Type B pancreatic cell (in vitro differentiated cells): ENCODE data around the gene GRIP2. TPM values are rescaled to one million over a fixed set of nuclear protein-coding genes. Genes with fewer than 3 reads are reported as not detected.

Experiments
- DNase-seq: peaks from one replicate; pipeline ENCODE4 v3.0.0; 2021; ENCODE audit warnings: mixed read lengths; ENCODE audit not compliant: unreplicated experiment; ENCODE audit errors: extremely low spot score
- H3K27ac Mint-ChIP-seq: 2 replicates; pipeline ENCODE4 v1.8.0; 2021; ENCODE audit warnings: mild to moderate bottlenecking, mixed read lengths
- H3K27me3 Mint-ChIP-seq: 2 replicates; pipeline ENCODE4 v1.8.0; 2021; ENCODE audit warnings: mixed read lengths
- H3K36me3 Mint-ChIP-seq: 2 replicates; pipeline ENCODE4 v1.8.0; 2021; ENCODE audit warnings: mixed read lengths
- H3K4me1 Mint-ChIP-seq: one replicate; pipeline ENCODE4 v1.8.0; 2021; ENCODE audit warnings: mixed read lengths; ENCODE audit not compliant: unreplicated experiment
- H3K4me3 Mint-ChIP-seq: 2 replicates; pipeline ENCODE4 v1.8.0; 2021; ENCODE audit warnings: mild to moderate bottlenecking, mixed read lengths
- H3K9me3 Mint-ChIP-seq: 2 replicates; pipeline ENCODE4 v1.8.0; 2021; ENCODE audit warnings: mixed read lengths
- total RNA-seq: library from RNA; stranded (reverse); gene quantifications from 2 replicates; pipeline ENCODE4 v1.2.1, GENCODE V29; 2021; ENCODE audit warnings: low replicate concordance
- TF ChIP-seq, protein P1 (sequence below): fragments of 200-600 bp; sonication (generic); conservative IDR thresholded peaks from 2 replicates; pipeline ENCODE4 v1.5.0; 2021; ENCODE audit warnings: antibody characterized with exemption, mild to moderate bottlenecking

GRIP2 gene
- total RNA-seq, 1 donor from 2014 or later: 5.6 TPM

GRCh38 chr3:14502472-14502871 is 37.7 kb downstream of the GRIP2 start:
- H3K4me3 Mint-ChIP-seq: no peak overlapping the region
- H3K4me1 Mint-ChIP-seq: no peaks in the 10 kb centered on the region
- H3K27ac Mint-ChIP-seq: no peak overlapping the region
- DNase-seq: no peak
- H3K36me3 Mint-ChIP-seq: no peaks in the 10 kb centered on the region
- peaks cover 5% of the 10 kb centered on the region for H3K9me3 Mint-ChIP-seq
- TF ChIP-seq, protein P1, sequence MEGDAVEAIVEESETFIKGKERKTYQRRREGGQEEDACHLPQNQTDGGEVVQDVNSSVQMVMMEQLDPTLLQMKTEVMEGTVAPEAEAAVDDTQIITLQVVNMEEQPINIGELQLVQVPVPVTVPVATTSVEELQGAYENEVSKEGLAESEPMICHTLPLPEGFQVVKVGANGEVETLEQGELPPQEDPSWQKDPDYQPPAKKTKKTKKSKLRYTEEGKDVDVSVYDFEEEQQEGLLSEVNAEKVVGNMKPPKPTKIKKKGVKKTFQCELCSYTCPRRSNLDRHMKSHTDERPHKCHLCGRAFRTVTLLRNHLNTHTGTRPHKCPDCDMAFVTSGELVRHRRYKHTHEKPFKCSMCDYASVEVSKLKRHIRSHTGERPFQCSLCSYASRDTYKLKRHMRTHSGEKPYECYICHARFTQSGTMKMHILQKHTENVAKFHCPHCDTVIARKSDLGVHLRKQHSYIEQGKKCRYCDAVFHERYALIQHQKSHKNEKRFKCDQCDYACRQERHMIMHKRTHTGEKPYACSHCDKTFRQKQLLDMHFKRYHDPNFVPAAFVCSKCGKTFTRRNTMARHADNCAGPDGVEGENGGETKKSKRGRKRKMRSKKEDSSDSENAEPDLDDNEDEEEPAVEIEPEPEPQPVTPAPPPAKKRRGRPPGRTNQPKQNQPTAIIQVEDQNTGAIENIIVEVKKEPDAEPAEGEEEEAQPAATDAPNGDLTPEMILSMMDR: no peak
- peaks cover 4% of the 10 kb centered on the region for H3K27me3 Mint-ChIP-seq

DNA sequence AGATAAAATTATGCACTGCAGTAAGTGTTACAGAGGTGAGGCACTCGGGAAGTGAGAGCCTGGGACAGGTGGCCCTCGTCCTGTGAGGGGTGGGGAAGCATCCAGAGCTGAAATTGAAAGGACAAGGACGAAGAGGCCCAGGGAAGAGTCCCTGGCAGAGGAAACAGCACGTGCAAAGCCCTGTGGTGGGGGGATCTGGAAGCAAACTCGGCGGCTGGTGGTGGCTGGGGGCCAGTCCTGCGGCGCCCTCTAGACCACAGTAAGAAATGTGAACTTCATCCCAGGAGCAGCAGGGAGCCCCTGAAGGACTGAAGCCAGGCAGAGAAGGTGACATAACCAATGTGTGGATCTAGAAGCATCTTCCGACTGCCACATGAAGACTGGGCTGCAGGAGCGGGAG is 42.8 kb downstream of the GRIP2 start:
- no peak for DNase-seq
- H3K4me1 Mint-ChIP-seq: no peaks in the 10 kb centered on the region
- H3K36me3 Mint-ChIP-seq: no peaks in the 10 kb centered on the region
- H3K27ac Mint-ChIP-seq: no peak overlapping the region
- peaks cover 4% of the 10 kb centered on the region for H3K27me3 Mint-ChIP-seq
- TF ChIP-seq, protein P1: peak; percentile 19
- no peak overlapping the region for H3K4me3 Mint-ChIP-seq
- no peaks in the 10 kb centered on the region for H3K9me3 Mint-ChIP-seq

DNA sequence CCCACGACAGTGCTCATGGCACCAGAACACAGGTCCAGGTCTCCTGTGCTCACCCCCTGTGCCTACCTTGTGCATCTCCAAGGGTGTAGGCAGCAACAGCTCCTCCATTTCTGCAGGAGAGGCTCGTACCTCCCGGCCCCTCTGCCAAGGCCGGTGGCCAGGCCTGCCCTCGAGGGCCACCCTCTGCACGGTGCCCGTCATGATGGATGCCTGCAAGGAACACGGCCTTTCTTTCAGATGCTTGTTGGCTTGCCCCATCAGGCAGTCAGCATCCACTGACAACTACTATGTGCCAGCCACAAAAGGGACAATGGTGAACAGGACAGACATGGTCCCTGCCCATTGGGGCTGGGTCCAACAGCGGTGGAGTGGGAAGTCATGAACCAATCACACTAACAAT is 43.8 kb downstream of the GRIP2 start:
- H3K27ac Mint-ChIP-seq: no peak overlapping the region
- H3K27me3 Mint-ChIP-seq: peaks cover 4% of the 10 kb centered on the region
- H3K4me3 Mint-ChIP-seq: no peak overlapping the region
- no peaks in the 10 kb centered on the region for H3K36me3 Mint-ChIP-seq
- no peak for DNase-seq
- no peaks in the 10 kb centered on the region for H3K4me1 Mint-ChIP-seq
- H3K9me3 Mint-ChIP-seq: no peaks in the 10 kb centered on the region
- TF ChIP-seq, protein P1: no peak

- H3K27ac Mint-ChIP-seq: no peak overlapping the region
- DNase-seq: no peak
- H3K4me3 Mint-ChIP-seq: no peak overlapping the region
- TF ChIP-seq, protein P1: no peak
- no peaks in the 10 kb centered on the region for H3K36me3 Mint-ChIP-seq
- peaks cover 2% of the 10 kb centered on the region for H3K27me3 Mint-ChIP-seq
- H3K9me3 Mint-ChIP-seq: no peaks in the 10 kb centered on the region
- H3K4me1 Mint-ChIP-seq: no peaks in the 10 kb centered on the region
These were observed 45.2 kb downstream of the GRIP2 start for GRCh38 chr3:14494973-14495300.

DNA sequence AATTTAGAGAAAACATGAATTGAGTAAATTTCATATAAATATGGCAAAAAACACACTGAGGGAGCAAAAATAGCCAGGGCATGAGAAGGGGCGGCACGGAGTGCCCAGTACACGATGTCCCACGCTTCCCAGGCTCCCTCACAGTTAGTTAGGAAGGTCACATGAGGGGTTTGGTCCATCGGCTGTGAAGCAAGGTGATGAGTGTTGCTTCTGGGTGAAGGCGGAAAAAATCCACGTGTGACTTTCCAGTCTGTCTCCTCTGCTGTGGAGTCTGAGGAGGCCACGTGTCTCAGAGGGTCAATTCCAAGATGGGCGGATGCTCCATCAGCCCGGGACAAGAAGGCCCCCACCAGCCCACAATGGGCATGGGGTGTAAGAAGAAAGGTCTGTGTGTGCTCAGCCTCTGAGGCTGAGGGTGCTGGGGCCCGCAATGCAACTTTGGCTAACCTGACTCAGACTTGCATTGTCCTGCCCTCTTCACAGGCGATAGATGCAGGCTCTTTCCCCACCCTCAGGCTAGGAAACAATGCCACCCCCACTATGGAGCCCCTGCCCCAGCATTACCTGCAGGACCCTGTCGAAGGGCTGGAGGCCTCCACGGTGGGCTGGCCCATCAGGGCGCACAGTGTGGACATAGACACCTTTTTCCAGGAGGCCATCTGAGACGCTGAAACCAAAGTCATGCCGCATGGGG is 45.7 kb downstream of the GRIP2 start:
- Mint-ChIP-seq H3K27ac (no peak overlapping the region), H3K4me3 (no peak overlapping the region), H3K4me1 (no peaks in the 10 kb centered on the region), H3K27me3 (no peaks in the 10 kb centered on the region), H3K9me3 (no peaks in the 10 kb centered on the region), H3K36me3 (no peaks in the 10 kb centered on the region)
- DNase-seq: no peak
- TF ChIP-seq, protein P1: no peak
